ENCODE data around the gene DLGAP3.

DNA sequence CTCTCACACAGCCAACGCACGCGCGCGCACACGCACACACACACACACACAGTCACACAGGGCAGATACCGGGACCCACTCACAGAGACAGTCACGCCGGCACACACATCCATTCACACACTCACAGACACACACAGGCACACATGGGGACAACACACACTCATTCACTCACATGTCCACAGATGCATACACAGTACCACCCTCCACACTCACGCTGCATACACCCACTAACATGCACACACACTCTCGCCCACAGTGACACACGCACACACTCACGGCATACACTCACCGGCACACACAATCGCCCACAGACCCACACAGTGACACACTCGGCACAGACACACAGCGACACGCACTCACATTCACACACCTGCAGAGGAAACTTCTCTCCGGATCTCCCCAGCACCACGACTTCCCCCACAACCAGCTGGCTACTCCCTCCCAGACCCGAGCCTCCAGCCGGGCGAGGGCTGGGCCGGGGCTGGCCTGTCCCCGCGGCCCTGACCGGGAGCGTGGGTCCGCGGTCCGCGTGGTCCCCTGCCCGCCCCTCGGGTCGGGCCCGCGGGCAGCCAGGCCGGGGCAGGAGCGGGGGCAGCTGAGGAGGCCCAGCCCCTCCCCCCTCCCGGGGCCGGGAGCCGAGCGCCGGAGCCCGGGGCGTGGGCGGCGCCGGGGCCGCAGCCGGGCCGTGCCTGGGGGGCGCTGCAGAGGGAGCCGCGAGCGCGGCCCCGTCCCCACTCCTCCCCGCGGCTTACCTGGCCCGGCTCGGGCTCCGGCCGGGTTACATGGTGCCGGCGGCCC, 552 bp downstream of the DLGAP3 start:
- no peak for TF ChIP-seq POLR2A (IDR thresholded peaks at IDR 0.05)
- TF ChIP-seq, protein P1, sequence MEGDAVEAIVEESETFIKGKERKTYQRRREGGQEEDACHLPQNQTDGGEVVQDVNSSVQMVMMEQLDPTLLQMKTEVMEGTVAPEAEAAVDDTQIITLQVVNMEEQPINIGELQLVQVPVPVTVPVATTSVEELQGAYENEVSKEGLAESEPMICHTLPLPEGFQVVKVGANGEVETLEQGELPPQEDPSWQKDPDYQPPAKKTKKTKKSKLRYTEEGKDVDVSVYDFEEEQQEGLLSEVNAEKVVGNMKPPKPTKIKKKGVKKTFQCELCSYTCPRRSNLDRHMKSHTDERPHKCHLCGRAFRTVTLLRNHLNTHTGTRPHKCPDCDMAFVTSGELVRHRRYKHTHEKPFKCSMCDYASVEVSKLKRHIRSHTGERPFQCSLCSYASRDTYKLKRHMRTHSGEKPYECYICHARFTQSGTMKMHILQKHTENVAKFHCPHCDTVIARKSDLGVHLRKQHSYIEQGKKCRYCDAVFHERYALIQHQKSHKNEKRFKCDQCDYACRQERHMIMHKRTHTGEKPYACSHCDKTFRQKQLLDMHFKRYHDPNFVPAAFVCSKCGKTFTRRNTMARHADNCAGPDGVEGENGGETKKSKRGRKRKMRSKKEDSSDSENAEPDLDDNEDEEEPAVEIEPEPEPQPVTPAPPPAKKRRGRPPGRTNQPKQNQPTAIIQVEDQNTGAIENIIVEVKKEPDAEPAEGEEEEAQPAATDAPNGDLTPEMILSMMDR (IDR thresholded peaks at IDR 0.05): no peak
